Left ventricle myocardium inferior (tissue), 1 donor: Measurements from ENCODE around the gene PAF1. TPM values are rescaled to one million over a fixed set of nuclear protein-coding genes. Genes with fewer than 3 reads are reported as not detected.

ENCODE experiments used
- DNase-seq: peaks from one replicate; pipeline ENCODE4 v3.0.0-alpha.2; 2020
- H3K27ac ChIP-seq: fragments of 200-600 bp; replicated peaks from 2 replicates; pipeline ENCODE4 v1.8.0; 2021
- H3K27me3 ChIP-seq: fragments of 200-600 bp; 2 replicates; pipeline ENCODE4 v1.8.0; 2021; ENCODE audit warnings: low read depth
- H3K36me3 ChIP-seq: fragments of 200-600 bp; 2 replicates; pipeline ENCODE4 v1.8.0; 2021
- H3K4me1 ChIP-seq: fragments of 200-600 bp; 2 replicates; pipeline ENCODE4 v1.8.0; 2021
- H3K4me3 ChIP-seq: fragments of 200-600 bp; 2 replicates; pipeline ENCODE4 v1.8.0; 2021; ENCODE audit warnings: mild to moderate bottlenecking, moderate library complexity
- H3K9me3 ChIP-seq: fragments of 200-600 bp; replicated peaks from 2 replicates; pipeline ENCODE4 v1.8.0; 2021
- CTCF ChIP-seq: fragments of 200-600 bp; IDR thresholded peaks from 2 replicates; pipeline ENCODE4 v1.8.0; 2021; ENCODE audit warnings: antibody characterized with exemption, mild to moderate bottlenecking, borderline replicate concordance
- intact Hi-C: fragments of 100-400 bp; cut with micrococcal nuclease; formaldehyde crosslinking; loops from one replicate; pipeline ENCODE4 v1.11.0; 2022
- total RNA-seq: library from RNA; stranded (reverse); fragmentation: NEBNext Ultra II Directional; extraction: Animal tissue kit (Norgen Biotek cat#: 25700); gene quantifications from one replicate; pipeline ENCODE4 v1.2.1, GENCODE V29; 2021
- donor health status: DM: no; HTN: yes; CAD: no; lungs with severe emphysema.

The PAF1 gene
- total RNA-seq, 1 donor from 2014 or later: 33.2 TPM

GRCh38 chr19:39363901-39364457, 26.9 kb downstream of the PAF1 start:
- Histone ChIP-seq H3K36me3 (peaks cover 65% of the 10 kb centered on the region), H3K9me3 (no peaks in the 10 kb centered on the region), H3K4me3 (no peak overlapping the region), H3K27me3 (no peaks in the 10 kb centered on the region), H3K27ac (peak overlapping the region; percentile 60), H3K4me1 (peaks cover 34% of the 10 kb centered on the region)
- DNase-seq: peak; percentile 51
- intact Hi-C loops: no loop called here
- no peak for TF ChIP-seq CTCF

GRCh38 chr19:39362682-39363657, 27.9 kb downstream of the PAF1 start:
- Histone ChIP-seq H3K27me3 (no peaks in the 10 kb centered on the region), H3K27ac (peak overlapping the region; percentile 60), H3K9me3 (no peaks in the 10 kb centered on the region), H3K4me1 (peaks cover 34% of the 10 kb centered on the region), H3K4me3 (no peak overlapping the region), H3K36me3 (peaks cover 65% of the 10 kb centered on the region)
- intact Hi-C loops: no loop called here
- no peak for TF ChIP-seq CTCF
- DNase-seq: no peak

- Histone ChIP-seq H3K36me3 (peaks cover 80% of the 10 kb centered on the region), H3K9me3 (no peaks in the 10 kb centered on the region), H3K27ac (no peak overlapping the region), H3K4me3 (no peak overlapping the region), H3K4me1 (peaks cover 34% of the 10 kb centered on the region), H3K27me3 (no peaks in the 10 kb centered on the region)
- DNase-seq: no peak
- no peak for TF ChIP-seq CTCF
- intact Hi-C loops: no loop called here
These were observed 30.3 kb downstream of the PAF1 start for GRCh38 chr19:39360599-39360998.

GRCh38 chr19:39359026-39359425, 31.9 kb downstream of the PAF1 start:
- Histone ChIP-seq H3K27me3 (no peaks in the 10 kb centered on the region), H3K9me3 (no peaks in the 10 kb centered on the region), H3K4me3 (no peak overlapping the region), H3K4me1 (peaks cover 25% of the 10 kb centered on the region), H3K36me3 (peaks cover 90% of the 10 kb centered on the region), H3K27ac (no peak overlapping the region)
- no peak for DNase-seq
- TF ChIP-seq CTCF: no peak
- intact Hi-C loops: no loop called here

- no peak for TF ChIP-seq CTCF
These were observed 34.3 kb downstream of the PAF1 start for GRCh38 chr19:39356647-39357046.

More at GRCh38 chr19:39356647-39357046, 34.3 kb downstream of the PAF1 start:
- DNase-seq: no peak
- no peak overlapping the region for H3K27ac ChIP-seq
- H3K36me3 ChIP-seq: peaks cover 91% of the 10 kb centered on the region
- H3K4me3 ChIP-seq: no peak overlapping the region
- H3K27me3 ChIP-seq: no peaks in the 10 kb centered on the region
- no peaks in the 10 kb centered on the region for H3K9me3 ChIP-seq
- peaks cover 11% of the 10 kb centered on the region for H3K4me1 ChIP-seq
- intact Hi-C loops: no loop called here
